GM12801 (cell line): ENCODE measurements around the gene DIPK2B.

ENCODE experiments used
- TF ChIP-seq, protein P1 (sequence below): IDR thresholded peaks from one replicate; pipeline ENCODE4 v1.5.1; 2011; ENCODE audit warnings: control low read depth; ENCODE audit not compliant: insufficient read length; ENCODE audit errors: extremely low read depth

The DIPK2B gene, protein sequence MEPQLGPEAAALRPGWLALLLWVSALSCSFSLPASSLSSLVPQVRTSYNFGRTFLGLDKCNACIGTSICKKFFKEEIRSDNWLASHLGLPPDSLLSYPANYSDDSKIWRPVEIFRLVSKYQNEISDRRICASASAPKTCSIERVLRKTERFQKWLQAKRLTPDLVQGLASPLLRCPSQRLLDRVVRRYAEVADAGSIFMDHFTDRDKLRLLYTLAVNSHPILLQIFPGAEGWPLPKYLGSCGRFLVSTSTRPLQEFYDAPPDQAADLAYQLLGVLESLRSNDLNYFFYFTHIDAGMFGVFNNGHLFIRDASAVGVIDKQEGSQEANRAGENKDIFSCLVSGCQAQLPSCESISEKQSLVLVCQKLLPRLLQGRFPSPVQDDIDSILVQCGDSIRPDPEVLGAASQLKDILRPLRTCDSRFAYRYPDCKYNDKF

DNA sequence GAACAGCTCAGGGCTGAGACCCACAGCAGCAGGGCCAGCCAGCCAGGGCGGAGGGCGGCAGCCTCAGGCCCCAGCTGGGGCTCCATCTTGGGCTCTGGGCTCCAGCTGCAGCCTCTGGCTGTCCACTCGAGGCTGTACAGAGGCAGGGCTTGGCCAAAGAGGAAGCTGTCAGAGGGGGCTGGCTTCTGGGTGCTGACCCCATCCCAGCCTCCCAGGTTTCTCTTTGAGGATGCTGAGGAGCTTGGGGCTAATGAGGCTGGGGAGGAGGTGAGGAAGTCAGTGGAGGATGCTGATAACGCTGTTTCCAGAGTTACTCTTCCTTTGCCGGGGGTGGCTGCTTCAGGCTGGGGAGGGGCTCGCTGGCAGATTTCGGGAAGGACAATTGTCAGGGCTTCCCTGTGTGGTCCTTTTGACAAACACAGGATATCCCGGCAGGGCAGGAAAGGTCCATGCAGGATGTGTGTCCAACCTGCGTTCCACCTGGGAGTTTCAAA is at the start of gene DIPK2B:
TSS of gene DIPK2B (minus strand) at position 136 of the 494 bp plus-strand sequence. CDS start at position 86, 50 bp downstream.
- TF ChIP-seq, protein P1, sequence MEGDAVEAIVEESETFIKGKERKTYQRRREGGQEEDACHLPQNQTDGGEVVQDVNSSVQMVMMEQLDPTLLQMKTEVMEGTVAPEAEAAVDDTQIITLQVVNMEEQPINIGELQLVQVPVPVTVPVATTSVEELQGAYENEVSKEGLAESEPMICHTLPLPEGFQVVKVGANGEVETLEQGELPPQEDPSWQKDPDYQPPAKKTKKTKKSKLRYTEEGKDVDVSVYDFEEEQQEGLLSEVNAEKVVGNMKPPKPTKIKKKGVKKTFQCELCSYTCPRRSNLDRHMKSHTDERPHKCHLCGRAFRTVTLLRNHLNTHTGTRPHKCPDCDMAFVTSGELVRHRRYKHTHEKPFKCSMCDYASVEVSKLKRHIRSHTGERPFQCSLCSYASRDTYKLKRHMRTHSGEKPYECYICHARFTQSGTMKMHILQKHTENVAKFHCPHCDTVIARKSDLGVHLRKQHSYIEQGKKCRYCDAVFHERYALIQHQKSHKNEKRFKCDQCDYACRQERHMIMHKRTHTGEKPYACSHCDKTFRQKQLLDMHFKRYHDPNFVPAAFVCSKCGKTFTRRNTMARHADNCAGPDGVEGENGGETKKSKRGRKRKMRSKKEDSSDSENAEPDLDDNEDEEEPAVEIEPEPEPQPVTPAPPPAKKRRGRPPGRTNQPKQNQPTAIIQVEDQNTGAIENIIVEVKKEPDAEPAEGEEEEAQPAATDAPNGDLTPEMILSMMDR: no peak

DNA sequence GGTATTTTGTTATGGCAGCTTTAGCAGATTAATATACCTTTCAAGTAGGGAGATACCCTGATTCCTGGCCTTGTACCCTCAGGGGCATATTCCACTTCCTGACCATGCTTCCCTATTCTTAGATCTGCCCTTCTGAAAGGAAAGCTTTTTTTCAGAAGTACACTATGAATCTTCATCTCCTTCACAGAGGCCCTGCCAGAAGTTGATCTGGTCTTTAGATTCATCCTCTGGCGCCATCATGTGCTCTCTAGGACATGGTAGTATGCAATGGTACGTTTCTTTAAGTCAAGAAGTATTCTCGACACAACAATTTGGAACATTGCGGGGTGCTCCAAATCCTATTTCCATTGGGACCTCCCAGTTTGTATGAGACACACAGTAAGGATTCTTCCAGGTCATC is 39.6 kb upstream of the DIPK2B start:
- TF ChIP-seq, protein P1: no peak

DNA sequence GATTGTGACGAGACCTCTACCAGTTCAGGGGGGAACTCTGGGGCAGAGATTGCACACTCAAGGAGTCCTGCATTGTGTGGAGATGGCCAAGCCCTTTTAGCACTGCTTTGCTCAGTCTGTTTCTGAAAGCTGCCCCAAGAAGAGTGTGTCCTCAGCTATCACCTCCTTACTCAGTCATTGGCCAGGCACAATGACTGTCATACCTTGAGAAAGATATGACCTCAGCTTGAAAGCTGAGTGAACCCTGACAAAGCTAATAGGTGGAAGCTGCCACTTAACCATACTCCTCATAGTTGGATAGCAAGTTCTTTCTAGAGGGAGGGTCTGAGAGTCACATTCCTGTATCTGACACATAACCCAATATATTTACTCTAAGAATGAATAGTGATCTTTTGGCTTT is 37.8 kb upstream of the DIPK2B start:
- TF ChIP-seq, protein P1: no peak

DNA sequence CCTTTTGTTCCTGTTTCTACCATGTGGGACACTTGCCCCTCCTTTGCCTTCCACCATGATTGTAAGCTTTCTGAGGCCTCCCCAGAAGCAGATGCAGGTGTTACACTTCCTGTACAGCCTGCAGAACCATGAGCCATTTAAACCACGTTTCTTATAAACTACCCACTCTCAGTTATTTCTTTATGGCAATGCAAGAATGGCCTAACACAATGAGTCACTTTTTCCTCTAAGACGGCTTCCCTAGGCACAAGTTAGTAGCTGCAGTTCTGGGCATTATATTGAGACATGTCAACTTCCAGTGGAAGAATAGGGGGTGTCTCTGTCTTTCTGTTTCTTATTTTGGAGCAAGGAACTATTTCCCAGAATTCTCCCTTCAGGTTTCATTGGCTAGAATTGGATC is 32.9 kb upstream of the DIPK2B start:
- TF ChIP-seq, protein P1: no peak

DNA sequence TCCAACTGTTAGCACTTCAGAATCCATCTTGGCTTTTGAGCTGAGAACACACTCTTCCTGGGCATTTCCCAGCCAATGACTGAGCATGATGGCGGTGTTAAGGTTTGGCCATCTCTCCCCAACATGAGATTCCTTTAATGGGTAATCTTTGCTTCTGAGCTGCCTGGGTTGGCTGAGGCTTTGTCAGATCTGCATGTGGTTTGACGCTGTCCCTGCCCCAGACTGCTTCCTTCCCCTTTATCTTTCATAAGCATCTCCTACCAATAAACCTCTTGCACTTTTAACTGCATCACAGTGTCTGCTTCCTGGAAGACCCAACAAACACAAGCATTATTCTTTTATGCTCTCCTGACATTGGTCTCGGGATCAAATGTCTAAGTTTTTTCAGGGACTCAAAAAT is 31.5 kb upstream of the DIPK2B start:
- TF ChIP-seq, protein P1: no peak

GRCh38 chrX:45230410-45230809 is 29.7 kb upstream of the DIPK2B start:
- TF ChIP-seq, protein P1: no peak

GRCh38 chrX:45229348-45229747 is 28.7 kb upstream of the DIPK2B start:
- TF ChIP-seq, protein P1: no peak
